ENCODE results near the gene POLG2.

The POLG2 gene

DNA sequence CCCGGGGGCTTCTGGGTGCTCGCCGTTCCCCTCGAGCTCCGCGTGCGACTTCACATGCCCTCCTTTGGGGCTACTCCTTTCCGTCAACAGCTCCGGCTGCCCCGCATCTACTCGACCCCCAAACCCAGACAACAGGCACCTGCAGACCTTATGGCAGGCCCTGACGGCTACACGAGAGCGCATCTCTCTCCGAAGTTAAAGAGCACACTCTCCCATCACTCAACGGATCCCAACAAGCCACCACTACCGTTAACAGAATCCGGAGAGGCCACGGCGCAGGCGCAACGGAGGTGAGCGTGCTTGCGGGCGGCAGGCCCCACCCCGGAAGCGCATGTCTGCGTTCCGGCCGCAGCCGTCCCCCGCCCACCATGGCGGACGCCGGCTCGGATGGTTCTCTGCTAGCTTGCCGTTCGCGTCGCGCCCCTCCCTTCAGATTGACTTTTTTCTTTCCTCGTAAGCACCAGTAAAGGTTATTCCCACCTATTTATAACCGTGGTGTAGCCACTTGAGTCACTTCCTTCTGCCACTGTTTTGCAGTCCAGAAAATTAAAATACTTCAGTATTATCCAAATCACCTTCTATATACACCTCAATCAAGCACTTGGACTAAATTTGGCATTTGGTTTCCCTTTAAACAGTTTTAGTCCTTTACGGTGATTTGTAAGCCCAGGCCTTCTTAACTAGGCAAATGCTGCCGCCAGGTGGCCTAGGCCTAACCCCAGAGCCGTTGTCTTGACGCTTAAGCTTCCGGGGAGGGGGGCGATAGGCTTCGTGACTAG lies at the start of gene POLG2:
POLG2 (minus strand) TSS at position 269 of the 779 bp plus-strand sequence; CDS start at position 183, 86 bp downstream.
- DNase-seq (ENCODE audit: low read depth): peak; percentile 92

DNA sequence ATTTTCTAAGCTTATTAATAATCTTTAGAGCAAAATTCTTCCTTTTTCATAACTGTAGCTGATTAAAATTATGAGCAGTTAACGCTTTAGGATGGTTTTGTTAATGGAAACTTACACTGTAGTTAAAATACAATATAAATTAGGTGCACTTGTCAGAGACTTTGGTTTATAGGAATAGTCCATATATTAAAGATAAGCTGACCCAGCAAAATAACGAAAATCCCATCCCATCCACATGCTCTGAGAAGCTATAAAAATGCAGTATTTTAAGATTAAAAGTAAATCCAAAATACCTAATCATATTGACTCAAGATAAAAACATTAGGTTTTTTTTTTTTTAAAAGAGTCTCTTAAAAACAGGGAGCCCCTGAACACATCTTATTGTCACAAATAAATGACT lies 47.9 kb upstream of the POLG2 start:
- no peak for DNase-seq (ENCODE audit: low read depth)

- DNase-seq (ENCODE audit: low read depth): no peak
Observed at GRCh38 chr17:64540118-64540776, 43.4 kb upstream of the POLG2 start.

DNA sequence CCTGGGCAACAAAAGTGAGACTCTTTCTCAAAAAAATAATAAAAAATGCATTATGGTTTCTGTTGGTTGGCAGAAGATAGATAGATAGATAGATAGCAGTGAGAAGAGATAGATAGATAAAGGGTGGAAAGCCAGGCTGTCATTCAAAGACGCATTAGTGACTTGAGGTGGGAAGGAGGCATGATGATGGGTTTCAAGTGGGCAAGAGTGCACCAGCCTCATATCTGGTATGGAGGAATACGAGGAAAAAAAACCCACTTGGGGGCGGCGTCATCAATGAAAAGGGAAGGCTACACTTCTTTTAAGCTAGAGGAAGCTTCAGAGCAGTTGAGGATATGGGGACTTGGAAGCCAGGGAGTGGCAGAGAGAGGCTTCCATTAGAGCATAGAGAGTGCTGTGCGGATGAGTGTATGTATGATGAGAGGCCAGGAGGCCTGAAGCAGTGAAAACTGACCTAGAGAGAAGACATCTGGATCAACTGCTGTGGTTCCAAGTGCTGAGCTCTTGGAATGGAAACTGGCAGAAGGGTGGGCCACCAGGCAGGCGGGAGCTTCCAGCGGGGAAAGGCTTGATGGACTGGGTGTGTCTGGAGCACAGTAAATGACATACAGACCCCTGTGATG lies 41.8 kb upstream of the POLG2 start:
- DNase-seq (ENCODE audit: low read depth): no peak

DNA sequence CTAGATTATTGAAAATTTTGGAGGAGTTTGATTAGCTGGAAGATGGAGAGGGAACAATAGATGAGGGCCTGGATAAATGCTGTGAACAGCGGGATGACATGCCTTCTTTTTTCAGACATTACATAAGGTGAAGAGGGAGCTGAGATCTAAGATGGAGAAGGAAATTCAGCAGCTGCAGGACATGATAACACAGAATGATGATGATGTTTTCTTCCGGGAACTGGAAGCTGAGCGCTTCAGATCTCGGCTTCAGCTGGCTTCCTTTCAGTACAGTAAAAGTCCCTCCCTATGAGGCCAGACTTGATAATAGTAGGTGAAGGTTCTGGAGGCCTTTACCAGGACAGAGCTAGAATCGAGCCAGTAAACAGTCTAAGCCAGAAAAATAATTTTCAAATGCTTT lies 40.6 kb upstream of the POLG2 start:
- DNase-seq (ENCODE audit: low read depth): no peak

GRCh38 chr17:64536913-64537312 lies 40.1 kb upstream of the POLG2 start:
- no peak for DNase-seq (ENCODE audit: low read depth)

DNA sequence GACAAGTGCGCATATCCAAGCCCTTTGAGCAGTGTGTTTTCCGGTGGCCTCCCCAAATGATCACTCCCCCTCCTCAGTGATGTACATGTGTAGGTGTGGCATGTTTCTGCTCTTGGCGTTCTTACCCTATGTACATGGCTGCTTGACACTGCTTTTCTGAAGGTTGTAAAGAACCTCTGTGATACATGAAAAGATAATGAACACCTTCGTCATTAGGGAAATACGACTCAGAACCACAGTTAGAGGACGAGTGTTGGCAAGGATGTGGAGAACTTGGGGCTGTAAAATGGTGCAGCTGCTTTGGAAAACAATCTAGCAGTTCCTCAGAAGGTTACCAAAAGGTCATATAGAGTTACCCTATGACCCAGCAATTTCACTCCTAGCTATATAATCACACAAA lies 38.5 kb upstream of the POLG2 start:
- DNase-seq (ENCODE audit: low read depth): no peak

DNA sequence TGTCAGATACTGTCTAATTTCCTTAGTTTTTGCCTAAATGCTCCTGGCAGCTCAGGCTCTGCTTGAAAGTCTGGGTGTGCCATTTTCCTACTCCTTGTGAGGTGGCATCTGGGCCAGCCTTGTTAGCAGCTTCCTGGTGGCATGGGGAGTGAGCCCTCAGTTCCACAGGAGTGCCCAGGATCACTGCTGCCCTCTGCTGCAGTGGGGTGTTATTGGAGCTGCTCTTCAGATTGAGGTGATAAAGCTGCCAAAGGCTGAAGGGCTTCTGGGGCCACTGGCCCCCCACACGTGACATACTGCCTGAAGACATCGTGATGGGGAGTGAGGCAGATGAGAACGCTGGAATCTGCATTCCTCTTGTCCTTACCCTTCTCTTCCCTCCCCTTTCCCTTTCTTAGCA lies 37.3 kb upstream of the POLG2 start:
- no peak for DNase-seq (ENCODE audit: low read depth)

DNA sequence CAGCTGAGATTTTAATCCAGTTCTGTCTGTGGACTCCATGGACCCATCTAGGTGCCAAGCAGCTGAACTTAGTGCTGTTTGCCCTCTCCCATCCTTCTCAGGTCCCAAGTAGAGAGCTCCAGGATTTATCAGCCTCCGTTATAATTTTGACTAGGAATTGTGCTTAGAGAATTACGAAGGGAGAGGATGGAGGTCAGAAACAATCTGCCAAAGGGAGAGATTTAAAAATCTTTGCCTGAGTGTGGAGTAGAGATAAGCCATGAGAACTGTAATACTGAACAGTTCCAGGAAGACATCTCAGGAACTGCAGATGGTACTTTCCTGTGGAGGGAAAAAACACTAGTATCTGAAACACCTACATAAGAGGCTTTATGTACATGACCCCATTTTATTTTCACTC lies 36.9 kb upstream of the POLG2 start:
- no peak for DNase-seq (ENCODE audit: low read depth)

DNA sequence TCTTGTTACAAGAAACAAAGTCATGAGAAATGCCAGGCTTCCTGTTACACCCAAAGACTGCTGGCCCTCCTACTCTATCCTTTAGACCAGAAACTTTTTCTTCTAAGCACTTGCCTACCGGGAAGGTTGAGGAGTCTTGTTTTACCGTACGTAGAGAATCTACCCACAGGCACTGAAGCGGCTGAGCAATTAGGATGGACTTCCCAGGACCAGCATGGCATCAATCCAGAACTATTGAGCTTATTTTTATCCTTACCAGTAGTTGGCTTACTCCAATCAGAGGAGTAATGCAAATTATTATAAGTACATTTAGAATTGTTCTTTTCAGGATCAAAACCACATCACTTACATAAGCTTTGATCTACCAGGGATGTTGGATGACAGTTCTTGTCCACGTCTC lies 35.6 kb upstream of the POLG2 start:
- DNase-seq (ENCODE audit: low read depth): no peak

- DNase-seq (ENCODE audit: low read depth): no peak
Observed at GRCh38 chr17:64531955-64532371, 35.1 kb upstream of the POLG2 start.

DNA sequence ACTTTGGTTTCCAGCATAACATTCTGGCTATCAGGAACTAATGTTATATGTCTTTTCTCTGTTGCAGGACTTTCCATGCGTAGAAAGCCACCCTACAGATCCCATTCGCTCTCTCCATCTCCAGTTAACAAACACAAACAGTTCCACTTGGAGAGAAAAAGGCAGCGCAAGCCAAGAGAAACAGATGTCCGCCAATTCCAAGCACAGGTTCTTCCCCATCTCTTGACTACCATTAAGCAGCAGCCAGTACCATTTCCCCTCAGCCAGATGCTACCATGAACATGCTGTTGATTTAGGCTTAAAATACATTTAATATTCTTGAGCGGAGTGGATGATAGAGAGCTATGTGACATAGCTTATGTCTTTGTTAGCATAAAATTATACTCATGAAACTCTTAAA lies 32.4 kb upstream of the POLG2 start:
- DNase-seq (ENCODE audit: low read depth): no peak

DNA sequence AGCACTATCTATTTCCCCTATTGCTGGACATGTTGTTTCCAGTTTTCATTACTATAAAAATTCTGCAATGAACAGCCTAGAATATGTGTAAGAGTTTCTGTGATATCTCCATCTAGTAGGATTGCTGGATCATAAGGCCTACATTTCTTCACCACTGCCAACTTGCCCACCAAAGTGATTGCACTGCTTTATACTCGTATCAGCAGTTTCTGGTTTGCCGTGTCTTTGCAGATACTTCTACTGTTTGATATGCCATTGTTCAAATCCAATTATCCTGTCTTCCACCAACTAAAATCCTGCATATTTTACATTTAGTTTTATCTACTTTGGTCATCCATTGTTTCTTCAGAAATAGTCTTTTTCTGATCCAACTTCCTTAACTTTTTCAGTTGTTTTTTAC lies 31.1 kb upstream of the POLG2 start:
- no peak for DNase-seq (ENCODE audit: low read depth)

GRCh38 chr17:64520359-64520758 lies 23.5 kb upstream of the POLG2 start:
- no peak for DNase-seq (ENCODE audit: low read depth)

DNA sequence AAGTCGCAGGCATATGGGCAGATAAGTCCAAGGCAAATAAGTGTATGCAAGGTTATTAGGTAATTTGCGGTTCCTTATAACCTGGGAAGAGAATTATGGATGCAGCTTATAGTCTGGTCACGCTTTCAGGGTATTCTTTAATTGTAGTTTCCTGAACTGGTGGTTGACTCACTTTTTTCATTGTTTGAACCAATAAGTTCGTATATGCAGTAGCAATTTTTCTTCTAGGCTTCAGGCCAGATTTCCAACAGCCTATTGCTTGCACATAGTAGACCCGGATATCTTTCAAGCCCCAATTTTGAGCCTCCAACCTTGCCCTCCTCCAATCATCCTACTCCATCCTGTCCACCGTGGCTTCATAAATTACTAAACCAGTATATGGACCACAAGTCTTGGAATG lies 22.7 kb upstream of the POLG2 start:
- no peak for DNase-seq (ENCODE audit: low read depth)

- DNase-seq (ENCODE audit: low read depth): no peak
Observed at GRCh38 chr17:64515829-64516228, 19.0 kb upstream of the POLG2 start.

- DNase-seq (ENCODE audit: low read depth): no peak
Observed at GRCh38 chr17:64515419-64515818, 18.6 kb upstream of the POLG2 start.

DNA sequence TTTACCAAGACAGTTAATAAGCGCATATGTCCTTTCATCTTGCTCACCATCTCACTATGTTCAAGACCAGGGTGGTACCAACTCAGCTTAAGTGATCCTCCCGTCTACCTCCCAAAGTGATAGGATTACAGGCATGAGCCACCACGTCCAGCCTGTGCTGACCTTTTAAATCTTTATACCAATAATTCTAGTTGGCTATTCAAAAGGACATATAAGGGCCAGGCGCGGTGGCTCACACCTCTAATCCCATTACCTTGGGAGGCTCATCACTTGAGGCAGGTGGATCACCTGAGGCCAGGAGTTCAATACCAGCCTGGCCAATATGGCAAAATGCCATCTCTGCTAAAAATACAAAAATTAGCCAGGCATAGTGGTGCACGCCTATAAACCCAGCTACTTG lies 12.3 kb upstream of the POLG2 start:
- no peak for DNase-seq (ENCODE audit: low read depth)

DNA sequence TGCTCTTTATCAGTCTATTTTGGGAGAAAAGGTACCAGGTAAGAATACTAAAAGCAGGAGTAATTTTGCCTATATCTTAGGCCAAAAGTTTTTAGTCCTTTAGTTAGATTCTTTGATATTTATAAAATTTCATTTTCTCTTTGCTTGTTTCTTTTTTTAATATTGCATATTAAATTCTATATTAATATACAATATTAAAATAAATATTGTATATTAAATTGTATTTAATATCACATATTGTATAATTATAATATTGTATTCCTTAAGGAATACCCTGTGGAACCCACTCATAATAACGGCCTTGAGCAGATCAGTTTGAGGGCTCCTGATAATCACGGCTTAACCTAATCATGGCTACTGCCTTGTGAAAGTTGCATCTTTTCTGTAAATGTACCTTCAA lies 11.8 kb upstream of the POLG2 start:
- DNase-seq (ENCODE audit: low read depth): no peak

GRCh38 chr17:64507413-64507782 lies 10.5 kb upstream of the POLG2 start:
- DNase-seq (ENCODE audit: low read depth): no peak

- peak; percentile 88 for DNase-seq (ENCODE audit: low read depth)
Observed at GRCh38 chr17:64506576-64507412, 9.9 kb upstream of the POLG2 start, which contains the start of gene CEP95. CEP95 (plus strand) TSS chr17:64506977; CDS start chr17:64507098, 121 bp downstream.

GRCh38 chr17:64506201-64506575 lies 9.3 kb upstream of the POLG2 start, which contains the start of gene DDX5:
DDX5 (minus strand) TSS chr17:64506289; CDS start chr17:64506119, 170 bp downstream.
- DNase-seq (ENCODE audit: low read depth): peak; percentile 90
